LNCaP clone FGC (cell line): ENCODE data around the gene RSPO3.
"Not testable (repeated sequence)": the region's sequence is repeated elsewhere in the genome, so short reads cannot be mapped to it uniquely, and the experiment has no call there.

Experiments
- DNase-seq: peaks from one replicate; pipeline ENCODE4 v3.0.0-alpha.2; 2011; ENCODE audit warnings: low read depth
- H3K4me3 ChIP-seq: 2 replicates; pipeline ENCODE4 v1.5.1; 2011; ENCODE audit warnings: mild to moderate bottlenecking, low read depth, low read length, control low read depth
- CTCF ChIP-seq: IDR thresholded peaks from 2 replicates; pipeline ENCODE4 v1.5.1; 2012; ENCODE audit warnings: mild to moderate bottlenecking; ENCODE audit not compliant: control insufficient read depth, insufficient read depth; ENCODE audit errors: extremely low read depth

RSPO3 gene

DNA sequence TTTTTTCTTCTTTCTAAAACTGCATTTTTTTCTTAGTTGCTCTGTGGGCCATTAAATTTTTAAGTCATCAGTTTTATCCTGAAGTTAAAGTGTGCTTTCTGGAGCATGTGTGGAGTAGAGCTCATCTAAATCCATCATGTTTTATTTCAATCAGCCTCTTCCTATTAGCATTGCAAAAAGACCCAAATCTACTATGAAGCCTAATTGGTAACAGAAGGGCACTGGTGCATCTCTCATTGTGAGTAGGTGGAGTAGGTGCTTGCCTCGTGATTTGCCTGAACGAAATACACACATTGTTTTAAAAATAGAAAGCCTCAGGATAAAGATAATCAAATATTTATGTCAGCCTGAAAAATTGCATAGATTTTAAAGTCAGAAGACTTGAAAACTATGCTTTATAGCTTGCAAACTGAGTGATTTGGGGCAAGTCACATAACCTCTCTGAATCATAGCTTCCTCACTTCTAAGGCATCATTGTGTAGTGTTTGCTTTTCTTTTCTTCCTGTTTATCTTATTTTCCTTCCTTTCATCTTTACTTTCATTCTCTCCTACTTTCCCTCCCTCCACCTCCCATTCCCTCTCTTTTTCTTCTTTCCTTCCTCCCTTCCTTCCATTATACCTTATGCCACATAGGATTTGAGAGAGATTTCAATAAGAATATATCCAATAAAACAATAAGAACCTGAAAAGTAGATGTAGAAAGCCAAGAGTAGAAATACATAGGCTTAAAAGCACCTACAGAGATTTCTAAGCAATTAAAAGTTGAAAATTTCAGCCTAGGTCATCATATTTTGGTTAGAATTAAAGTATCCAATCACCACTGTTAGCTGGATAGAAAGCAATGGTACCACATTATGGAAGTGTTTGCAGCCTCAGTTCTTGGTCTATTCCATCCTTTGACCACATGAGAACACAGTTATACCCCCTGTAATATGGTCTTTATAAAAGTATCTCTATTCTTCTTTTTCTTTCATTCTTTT lies 98.6 kb downstream of the RSPO3 start:
- H3K4me3 ChIP-seq: no peak overlapping the region
- DNase-seq: no peak
- TF ChIP-seq CTCF: no peak

- TF ChIP-seq CTCF: no peak
Measured at GRCh38 chr6:127219869-127220268, 101.4 kb downstream of the RSPO3 start.

DNA sequence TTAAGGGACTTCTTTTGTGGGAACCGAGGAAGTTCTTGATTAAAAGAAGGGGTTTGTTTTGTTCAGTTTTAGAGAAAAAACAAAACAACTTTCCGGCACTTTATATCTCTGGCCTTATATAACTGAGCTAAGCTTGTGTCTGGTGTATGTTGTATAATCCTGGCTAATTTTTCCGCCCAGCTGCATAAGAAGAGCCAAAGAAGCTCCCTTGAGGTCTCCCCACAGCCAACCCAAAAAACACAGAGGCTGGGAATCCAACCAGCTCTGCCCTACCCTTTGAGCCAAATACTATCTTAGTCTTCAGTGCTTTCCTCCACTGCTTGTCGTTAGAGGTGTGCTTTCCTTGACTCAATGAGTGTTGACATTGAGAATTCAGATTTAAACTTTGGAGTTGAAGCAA lies 102.7 kb downstream of the RSPO3 start:
- no peak overlapping the region for H3K4me3 ChIP-seq
- no peak for TF ChIP-seq CTCF
- DNase-seq: no peak

More at GRCh38 chr6:127219869-127220268, 101.4 kb downstream of the RSPO3 start:
- H3K4me3 ChIP-seq: no peak overlapping the region
- no peak for DNase-seq

GRCh38 chr6:127222418-127222817 lies 103.9 kb downstream of the RSPO3 start:
- TF ChIP-seq CTCF: no peak
- H3K4me3 ChIP-seq: no peak overlapping the region
- DNase-seq: no peak

GRCh38 chr6:127225497-127225896 lies 107.0 kb downstream of the RSPO3 start:
- TF ChIP-seq CTCF: no peak
- no peak for DNase-seq
- H3K4me3 ChIP-seq: no peak overlapping the region

- not testable (repeated sequence) for DNase-seq, H3K4me3 ChIP-seq
Measured at GRCh38 chr6:127233819-127234218, 115.3 kb downstream of the RSPO3 start.

DNA sequence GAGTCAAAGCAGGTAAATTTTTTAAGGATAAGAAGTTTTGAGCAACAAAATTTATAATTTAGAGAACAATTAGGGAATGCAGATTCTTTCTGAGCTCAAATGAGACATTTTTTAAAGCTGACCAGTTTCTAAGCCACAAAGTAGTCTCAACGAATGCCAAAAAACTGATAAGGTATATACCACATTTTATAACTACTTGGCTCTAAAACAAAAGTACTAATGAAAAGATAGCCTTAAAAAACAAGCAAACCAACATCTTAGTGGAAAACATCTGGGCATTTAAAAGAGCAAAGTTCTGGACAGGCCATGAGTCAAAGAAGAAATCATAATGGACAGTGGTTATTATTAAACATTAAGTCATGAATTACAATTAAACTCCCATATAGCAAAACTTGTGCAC lies 125.0 kb downstream of the RSPO3 start:
- no peak for TF ChIP-seq CTCF
- no peak overlapping the region for H3K4me3 ChIP-seq
- DNase-seq: no peak
